ENCODE data around the gene ZNF888. TPM values are rescaled to one million over a fixed set of nuclear protein-coding genes. Genes with fewer than 3 reads are reported as not detected.
"Not testable (repeated sequence)": the region's sequence is repeated elsewhere in the genome, so short reads cannot be mapped to it uniquely, and the experiment has no call there.

Gene ZNF888
- polyA plus RNA-seq, 1 donor from 2014 or later = 2.1 TPM

DNA sequence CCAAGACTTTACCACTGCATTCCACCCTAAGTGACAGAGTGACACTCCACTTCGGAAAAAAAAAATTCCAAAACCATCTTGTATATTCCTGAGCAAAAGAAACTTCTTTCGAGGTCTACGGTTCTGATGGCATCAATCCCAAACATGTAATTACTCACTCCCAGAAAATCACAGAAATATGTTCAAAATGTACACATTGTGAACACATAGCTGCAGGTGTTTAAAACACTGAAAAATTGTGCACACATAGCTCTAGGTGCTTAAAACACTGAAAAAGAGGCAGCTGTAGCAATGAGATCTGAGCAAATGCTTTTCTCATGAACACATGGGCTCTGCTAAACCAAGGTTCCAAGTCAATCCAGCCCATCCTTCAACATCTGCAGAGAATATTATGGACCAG is 51.8 kb downstream of the ZNF888 start:
- H3K4me3 Mint-ChIP-seq = no peak overlapping the region
- H3K36me3 Mint-ChIP-seq = peaks cover 3% of the 10 kb centered on the region
- peaks cover 0 to 2% (median 0%) of the 10 kb centered on the region in 3 donors for H3K4me1 Mint-ChIP-seq
- H3K27me3 Mint-ChIP-seq = no peaks in the 10 kb centered on the region
- peaks cover 5 to 35% (median 12%) of the 10 kb centered on the region in 3 donors for H3K9me3 Mint-ChIP-seq
- no peak overlapping the region for H3K27ac Mint-ChIP-seq

- Mint-ChIP-seq H3K27ac (peak overlapping the region in 1 of 3 donors; percentile 72), H3K9me3 (peaks cover 2 to 21% (median 9%) of the 10 kb centered on the region in 3 donors)
- H3K4me3 Mint-ChIP-seq, H3K4me1 Mint-ChIP-seq, H3K36me3 Mint-ChIP-seq, H3K27me3 Mint-ChIP-seq: not testable (repeated sequence)
These were observed 55.2 kb downstream of the ZNF888 start for GRCh38 chr19:52868031-52868430.

GRCh38 chr19:52857378-52858191 is 65.6 kb downstream of the ZNF888 start, which contains the start of gene ZNF468:
Gene ZNF468 (minus strand): TSS chr19:52857619. CDS start chr19:52854272, 3,347 bp downstream.
- peak within 1 kb of the TSS; percentile 92 to 100 (median 98) for H3K4me3 Mint-ChIP-seq
- not testable (repeated sequence) for H3K36me3 Mint-ChIP-seq, H3K9me3 Mint-ChIP-seq, H3K27me3 Mint-ChIP-seq
- peaks cover 8 to 14% (median 13%) of the 10 kb centered on the region in 3 donors for H3K4me1 Mint-ChIP-seq
- peak within 1 kb of the TSS; percentile 89 to 95 (median 94) for H3K27ac Mint-ChIP-seq

DNA sequence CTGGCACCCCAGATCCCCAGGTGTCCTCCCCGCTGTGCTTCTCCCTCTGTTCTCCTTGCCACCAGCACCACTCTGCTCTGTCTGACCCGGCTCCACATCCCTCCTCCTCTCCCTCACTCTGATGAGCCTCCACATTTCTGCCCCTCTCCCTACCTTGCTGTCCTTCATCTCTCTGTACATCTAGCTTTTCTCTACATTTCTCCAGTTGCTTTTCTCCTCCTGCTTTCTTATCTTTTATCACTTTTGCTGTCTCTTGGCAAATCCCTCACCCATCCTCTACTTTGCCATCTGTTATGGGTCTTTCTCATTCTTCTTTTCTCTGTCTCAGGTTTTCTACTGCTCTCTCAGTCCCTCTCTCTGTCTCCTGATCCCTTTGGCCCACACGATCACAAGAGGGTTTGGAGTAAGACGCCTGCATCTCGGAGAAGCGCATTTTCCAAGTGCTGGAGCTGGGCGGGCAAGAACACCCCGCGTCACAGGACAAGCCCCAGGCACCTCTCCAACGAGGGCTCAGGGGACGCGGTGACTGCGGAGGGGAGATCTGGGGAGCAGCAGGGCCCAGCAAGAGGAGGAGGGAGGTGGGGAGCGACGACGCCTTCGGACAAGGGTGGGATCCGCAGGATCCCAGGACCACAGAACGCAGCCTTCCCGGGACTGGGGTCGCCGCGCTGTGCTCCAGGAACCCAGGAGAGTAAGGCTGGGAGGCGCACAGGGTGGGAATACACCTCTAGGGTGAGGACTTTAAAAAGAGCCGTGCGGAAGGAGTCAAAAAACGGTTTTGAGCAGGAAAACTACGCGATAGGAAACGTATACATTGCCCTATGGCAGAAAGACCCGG is 66.5 kb downstream of the ZNF888 start:
- H3K4me3 Mint-ChIP-seq = peak overlapping the region; percentile 92 to 100 (median 98)
- H3K27me3 Mint-ChIP-seq, H3K9me3 Mint-ChIP-seq, H3K36me3 Mint-ChIP-seq: not testable (repeated sequence)
- peak overlapping the region; percentile 89 to 95 (median 94) for H3K27ac Mint-ChIP-seq
- peaks cover 8 to 14% (median 13%) of the 10 kb centered on the region in 3 donors for H3K4me1 Mint-ChIP-seq

Other genes with a start within 250 kb of the ZNF888 start
- 33.7 TPM for gene ZNF611, start 188.4 kb downstream of the ZNF888 start, polyA plus RNA-seq
- 18.3 TPM for gene ZNF600, start 136.6 kb downstream of the ZNF888 start, polyA plus RNA-seq
- 22.3 TPM for gene ZNF28, start 101.8 kb downstream of the ZNF888 start, polyA plus RNA-seq
- 16.1 TPM for gene ZNF468, start 65.8 kb downstream of the ZNF888 start, polyA plus RNA-seq
- 4.7 TPM for gene ZNF320, start 25.8 kb downstream of the ZNF888 start, polyA plus RNA-seq
- 9.2 TPM for gene ZNF816, start 39.5 kb upstream of the ZNF888 start, polyA plus RNA-seq
- 0.21 TPM for gene ERVV-1, start 90.5 kb upstream of the ZNF888 start, polyA plus RNA-seq
- not detected for gene ERVV-2, start 121.3 kb upstream of the ZNF888 start, polyA plus RNA-seq
- gene ZNF160, start 180.0 kb upstream of the ZNF888 start, polyA plus RNA-seq = 23.0 TPM
- 4.9 TPM for gene ZNF415, start 209.5 kb upstream of the ZNF888 start, polyA plus RNA-seq
- 8.6 TPM for gene ZNF347, start 235.6 kb upstream of the ZNF888 start, polyA plus RNA-seq